ENCODE data around the gene FOXF1. TPM values are rescaled to one million over a fixed set of nuclear protein-coding genes. Genes with fewer than 3 reads are reported as not detected.

FOXF1 gene
- total RNA-seq, 1 experiment from 2014 or later = not detected

DNA sequence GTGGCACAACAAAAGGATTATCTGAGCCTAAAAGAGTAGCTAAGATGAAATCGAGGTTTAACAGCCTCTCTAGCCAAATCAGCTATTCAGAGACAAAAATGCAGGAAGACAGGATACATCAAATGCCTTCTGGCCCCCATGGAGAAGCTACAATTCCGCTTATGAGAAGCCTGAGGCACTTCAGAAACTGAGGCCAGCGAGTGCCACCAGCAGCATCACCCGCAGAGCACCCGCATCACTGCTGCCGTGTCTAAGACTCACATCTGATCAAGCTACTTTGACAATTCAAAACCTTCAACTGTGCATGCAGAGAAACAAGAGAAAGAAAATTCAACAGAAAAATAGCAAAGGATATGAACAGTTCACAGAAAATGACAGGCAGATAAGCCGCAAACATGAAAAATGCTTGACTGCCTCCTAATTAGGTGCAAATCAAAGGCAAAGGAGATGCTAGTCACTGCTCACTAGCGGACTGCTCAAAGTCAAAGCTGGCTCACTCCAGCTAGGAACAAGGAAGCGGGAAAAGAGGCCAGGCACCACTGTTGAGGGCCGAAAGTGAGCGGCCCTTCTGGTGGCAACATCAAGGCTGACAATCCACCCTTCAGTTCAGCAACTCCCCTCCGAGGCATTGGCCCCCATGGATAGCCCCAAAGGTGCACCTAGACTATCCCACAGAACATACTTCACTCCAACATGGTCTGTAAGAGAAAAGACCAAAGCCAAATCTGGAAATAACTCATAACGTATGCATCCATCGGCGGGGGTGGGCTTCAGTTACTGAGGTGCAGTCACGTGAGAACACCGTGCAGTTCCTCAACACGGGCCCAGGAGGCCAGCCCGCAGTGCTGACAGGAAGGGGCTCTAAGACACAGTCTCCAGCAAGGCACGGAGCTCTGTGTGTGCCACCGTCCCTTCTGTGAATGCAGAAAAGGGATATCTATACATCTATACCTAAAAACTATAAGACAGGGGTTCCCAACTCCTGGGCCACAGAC, 32.7 kb downstream of the FOXF1 start:
- TF ChIP-seq NR2C2 (CRISPR knock-in tag; IDR thresholded peaks at IDR 0.05) = no peak
- POLR2A ChIA-PET = no interaction called here
- Mint-ChIP-seq H3K9me3 (peaks cover 3% of the 10 kb centered on the region; the same call in 1 of the 2 replicates), H3K4me1 (no peaks in the 10 kb centered on the region), H3K27ac (no peak overlapping the region), H3K4me3 (no peak overlapping the region), H3K27me3 (ENCODE audit: low read depth) (no peaks in the 10 kb centered on the region), H3K36me3 (peaks cover 27% of the 10 kb centered on the region)
- DNase-seq (ENCODE audit: low spot score) (no peak), ATAC-seq (no peak)
- CTCF ChIA-PET = no interaction called here

GRCh38 chr16:86545481-86545880, 35.2 kb downstream of the FOXF1 start:
- peaks cover 21% of the 10 kb centered on the region for H3K36me3 Mint-ChIP-seq
- no peaks in the 10 kb centered on the region for H3K27me3 Mint-ChIP-seq (ENCODE audit: low read depth)
- DNase-seq (ENCODE audit: low spot score) = no peak
- ChIA-PET CTCF (no interaction called here), POLR2A (no interaction called here)
- peaks cover 3% of the 10 kb centered on the region; the same call in 1 of the 2 replicates for H3K9me3 Mint-ChIP-seq
- H3K4me3 Mint-ChIP-seq = no peak overlapping the region
- no peak overlapping the region for H3K27ac Mint-ChIP-seq
- ATAC-seq = no peak
- H3K4me1 Mint-ChIP-seq = no peaks in the 10 kb centered on the region
- TF ChIP-seq SOX15 (CRISPR knock-in tag; IDR thresholded peaks at IDR 0.05) = no peak
- no peak for TF ChIP-seq NFE2L1 (CRISPR knock-in tag; IDR thresholded peaks at IDR 0.05)
- TF ChIP-seq SMAD4 (CRISPR knock-in tag; IDR thresholded peaks at IDR 0.05) = no peak
- TF ChIP-seq, protein P1, sequence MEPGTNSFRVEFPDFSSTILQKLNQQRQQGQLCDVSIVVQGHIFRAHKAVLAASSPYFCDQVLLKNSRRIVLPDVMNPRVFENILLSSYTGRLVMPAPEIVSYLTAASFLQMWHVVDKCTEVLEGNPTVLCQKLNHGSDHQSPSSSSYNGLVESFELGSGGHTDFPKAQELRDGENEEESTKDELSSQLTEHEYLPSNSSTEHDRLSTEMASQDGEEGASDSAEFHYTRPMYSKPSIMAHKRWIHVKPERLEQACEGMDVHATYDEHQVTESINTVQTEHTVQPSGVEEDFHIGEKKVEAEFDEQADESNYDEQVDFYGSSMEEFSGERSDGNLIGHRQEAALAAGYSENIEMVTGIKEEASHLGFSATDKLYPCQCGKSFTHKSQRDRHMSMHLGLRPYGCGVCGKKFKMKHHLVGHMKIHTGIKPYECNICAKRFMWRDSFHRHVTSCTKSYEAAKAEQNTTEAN (CRISPR knock-in tag; IDR thresholded peaks at IDR 0.05) = no peak

DNA sequence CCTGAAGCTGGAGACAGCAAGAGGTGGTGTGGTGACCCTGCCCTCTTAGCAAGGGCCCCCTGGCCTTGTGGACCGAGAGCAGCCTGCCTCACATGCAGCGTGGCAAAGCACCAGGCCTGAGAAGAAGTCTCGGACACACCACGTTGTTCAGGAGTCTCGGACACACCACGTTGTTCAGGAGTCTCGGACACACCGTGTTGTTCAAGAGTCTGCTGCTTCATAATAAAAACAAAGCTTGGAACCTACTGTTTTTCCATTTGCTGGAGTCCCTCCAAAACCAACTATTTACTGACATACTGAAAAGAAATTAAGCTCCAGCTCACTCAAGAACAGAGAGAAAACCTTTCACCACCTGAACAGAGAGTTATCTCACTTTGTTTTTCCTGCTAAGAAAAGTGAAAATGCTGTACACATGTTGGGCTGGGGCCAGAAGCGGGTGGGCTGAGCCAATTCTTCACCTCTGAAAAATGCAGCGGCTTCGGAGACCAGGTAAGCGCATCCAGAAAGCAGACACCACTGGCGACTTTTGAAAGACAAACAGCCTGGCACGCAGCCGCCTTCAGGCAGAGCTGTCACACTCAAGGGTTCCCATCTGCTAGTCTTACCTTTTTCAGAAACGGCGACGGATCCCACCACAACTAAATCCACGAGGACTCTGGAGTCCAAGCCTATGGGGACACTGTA, 35.8 kb downstream of the FOXF1 start:
- Mint-ChIP-seq H3K27me3 (ENCODE audit: low read depth) (no peaks in the 10 kb centered on the region), H3K4me3 (no peak overlapping the region), H3K36me3 (peaks cover 15% of the 10 kb centered on the region), H3K27ac (no peak overlapping the region), H3K4me1 (no peaks in the 10 kb centered on the region), H3K9me3 (peaks cover 3% of the 10 kb centered on the region; the same call in 1 of the 2 replicates)
- TF ChIP-seq NR1H2 (CRISPR knock-in tag; IDR thresholded peaks at IDR 0.05) (no peak), ZNF416 (CRISPR knock-in tag; IDR thresholded peaks at IDR 0.05) (no peak), ATF1 (CRISPR knock-in tag; IDR thresholded peaks at IDR 0.05) (no peak), NFE2L1 (CRISPR knock-in tag; IDR thresholded peaks at IDR 0.05) (no peak), ZNF512 (CRISPR knock-in tag; IDR thresholded peaks at IDR 0.05; ENCODE audit: borderline replicate concordance) (no peak), IRF2 (CRISPR knock-in tag; IDR thresholded peaks at IDR 0.05; ENCODE audit: borderline replicate concordance, low read depth) (no peak), AR (CRISPR knock-in tag; IDR thresholded peaks at IDR 0.05) (no peak)
- TF ChIP-seq, protein P2, sequence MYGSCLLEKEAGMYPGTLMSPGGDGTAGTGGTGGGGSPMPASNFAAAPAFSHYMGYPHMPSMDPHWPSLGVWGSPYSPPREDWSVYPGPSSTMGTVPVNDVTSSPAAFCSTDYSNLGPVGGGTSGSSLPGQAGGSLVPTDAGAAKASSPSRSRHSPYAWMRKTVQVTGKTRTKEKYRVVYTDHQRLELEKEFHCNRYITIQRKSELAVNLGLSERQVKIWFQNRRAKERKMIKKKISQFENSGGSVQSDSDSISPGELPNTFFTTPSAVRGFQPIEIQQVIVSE (CRISPR knock-in tag; IDR thresholded peaks at IDR 0.05; ENCODE audit: borderline replicate concordance) = no peak
- TF ChIP-seq, protein P3, sequence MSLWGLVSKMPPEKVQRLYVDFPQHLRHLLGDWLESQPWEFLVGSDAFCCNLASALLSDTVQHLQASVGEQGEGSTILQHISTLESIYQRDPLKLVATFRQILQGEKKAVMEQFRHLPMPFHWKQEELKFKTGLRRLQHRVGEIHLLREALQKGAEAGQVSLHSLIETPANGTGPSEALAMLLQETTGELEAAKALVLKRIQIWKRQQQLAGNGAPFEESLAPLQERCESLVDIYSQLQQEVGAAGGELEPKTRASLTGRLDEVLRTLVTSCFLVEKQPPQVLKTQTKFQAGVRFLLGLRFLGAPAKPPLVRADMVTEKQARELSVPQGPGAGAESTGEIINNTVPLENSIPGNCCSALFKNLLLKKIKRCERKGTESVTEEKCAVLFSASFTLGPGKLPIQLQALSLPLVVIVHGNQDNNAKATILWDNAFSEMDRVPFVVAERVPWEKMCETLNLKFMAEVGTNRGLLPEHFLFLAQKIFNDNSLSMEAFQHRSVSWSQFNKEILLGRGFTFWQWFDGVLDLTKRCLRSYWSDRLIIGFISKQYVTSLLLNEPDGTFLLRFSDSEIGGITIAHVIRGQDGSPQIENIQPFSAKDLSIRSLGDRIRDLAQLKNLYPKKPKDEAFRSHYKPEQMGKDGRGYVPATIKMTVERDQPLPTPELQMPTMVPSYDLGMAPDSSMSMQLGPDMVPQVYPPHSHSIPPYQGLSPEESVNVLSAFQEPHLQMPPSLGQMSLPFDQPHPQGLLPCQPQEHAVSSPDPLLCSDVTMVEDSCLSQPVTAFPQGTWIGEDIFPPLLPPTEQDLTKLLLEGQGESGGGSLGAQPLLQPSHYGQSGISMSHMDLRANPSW (CRISPR knock-in tag; conservative IDR thresholded peaks at IDR 0.05; ENCODE audit: low read depth) = no peak
- DNase-seq (ENCODE audit: low spot score) (no peak), ATAC-seq (no peak)
- CTCF ChIA-PET = no interaction called here
- POLR2A ChIA-PET = no interaction called here

All from WTC11 (cell line).